22Rv1 (cell line): Measurements from ENCODE around the gene HLX.

Experiments
- CTCF ChIP-seq: fragments of 450-650 bp; IDR thresholded peaks from 2 replicates; pipeline ENCODE4 v1.5.1; 2017; ENCODE audit warnings: mild to moderate bottlenecking
- ZFX ChIP-seq: fragments of 450-650 bp; IDR thresholded peaks from 2 replicates; pipeline ENCODE4 v1.6.1; 2017; ENCODE audit warnings: antibody characterized with exemption, borderline replicate concordance

GRCh38 chr1:220901881-220902280 is 22.6 kb downstream of the HLX start:
- TF ChIP-seq CTCF (no peak), ZFX (no peak)
